GM23338 (cell line): ENCODE results near the gene MAP2K5. TPM values are rescaled to one million over a fixed set of nuclear protein-coding genes. Genes with fewer than 3 reads are reported as not detected.

ENCODE experiments used
- ATAC-seq: fragments of 200-7000 bp; cut with Tn5 transposase; 3 replicates; pipeline ENCODE4 v1.9.1; 2020
- DNase-seq: peaks from one replicate; pipeline ENCODE4 v3.0.0-alpha.2; 2015; ENCODE audit warnings: low spot score
- H2AFZ ChIP-seq: fragments of 200-600 bp; sonication (generic); 2 replicates; pipeline ENCODE4 v1.8.0; 2016; ENCODE audit warnings: antibody characterized with exemption, mild to moderate bottlenecking, moderate library complexity
- H3F3A ChIP-seq: fragments of 200-600 bp; sonication (generic); replicated peaks from 2 replicates; pipeline ENCODE4 v1.8.0; 2017; ENCODE audit warnings: antibody characterized with exemption, mixed run types, low read depth
- H3K27ac ChIP-seq: fragments of 200-600 bp; sonication (generic); 2 replicates; pipeline ENCODE4 v1.6.1; 2016; ENCODE audit warnings: low read depth
- H3K27me3 ChIP-seq: fragments of 200-600 bp; sonication (generic); 2 replicates; pipeline ENCODE4 v1.8.0; 2016; ENCODE audit warnings: mild to moderate bottlenecking, mixed run types, moderate library complexity; ENCODE audit not compliant: insufficient read depth
- H3K36me3 ChIP-seq: fragments of 200-600 bp; sonication (generic); 2 replicates; pipeline ENCODE4 v1.8.0; 2016; ENCODE audit warnings: mild to moderate bottlenecking; ENCODE audit not compliant: insufficient read depth
- H3K4me1 ChIP-seq: fragments of 200-600 bp; sonication (generic); 2 replicates; pipeline ENCODE4 v1.8.0; 2016; ENCODE audit warnings: mild to moderate bottlenecking, moderate library complexity; ENCODE audit not compliant: insufficient read depth
- H3K4me2 ChIP-seq: fragments of 200-600 bp; sonication (generic); 2 replicates; pipeline ENCODE4 v1.7.1; 2017; ENCODE audit warnings: mixed run types
- H3K4me3 ChIP-seq: fragments of 200-600 bp; sonication (generic); 2 replicates; pipeline ENCODE4 v1.6.1; 2016; ENCODE audit warnings: mixed run types
- H3K79me2 ChIP-seq: fragments of 200-600 bp; sonication (generic); replicated peaks from 2 replicates; pipeline ENCODE4 v1.8.0; 2017; ENCODE audit warnings: mild to moderate bottlenecking; ENCODE audit not compliant: insufficient read depth
- H3K9me2 ChIP-seq: fragments of 200-600 bp; sonication (generic); 2 replicates; pipeline ENCODE4 v1.8.0; 2017; ENCODE audit not compliant: insufficient read depth
- H4K20me1 ChIP-seq: fragments of 200-600 bp; sonication (generic); replicated peaks from 2 replicates; pipeline ENCODE4 v1.8.0; 2017; ENCODE audit warnings: mild to moderate bottlenecking; ENCODE audit not compliant: insufficient read depth
- H3K27ac Mint-ChIP-seq: 2 replicates; pipeline ENCODE4 v1.8.0; 2020; ENCODE audit warnings: inconsistent platforms, mild to moderate bottlenecking, moderate library complexity, mixed read lengths
- H3K27me3 Mint-ChIP-seq: 3 replicates; pipeline ENCODE4 v1.8.0; 2022; ENCODE audit warnings: low read depth, mild to moderate bottlenecking, moderate library complexity, mixed read lengths, inconsistent platforms; ENCODE audit not compliant: insufficient read depth, poor library complexity
- H3K36me3 Mint-ChIP-seq: 3 replicates; pipeline ENCODE4 v1.8.0; 2021; ENCODE audit warnings: low read depth, mild to moderate bottlenecking, inconsistent platforms, moderate library complexity, mixed read lengths
- H3K4me1 Mint-ChIP-seq: 3 replicates; pipeline ENCODE4 v1.8.0; 2020; ENCODE audit warnings: mild to moderate bottlenecking, inconsistent platforms, mixed read lengths
- H3K4me3 Mint-ChIP-seq: 3 replicates; pipeline ENCODE4 v1.8.0; 2021; ENCODE audit warnings: moderate library complexity, mild to moderate bottlenecking, inconsistent platforms, mixed read lengths
- H3K9me3 Mint-ChIP-seq: 3 replicates; pipeline ENCODE4 v1.8.0; 2020; ENCODE audit warnings: moderate library complexity, mild to moderate bottlenecking, inconsistent platforms, mixed read lengths
- CREB1 ChIP-seq: fragments of 250-450 bp; sonication (Bioruptor Pico); IDR thresholded peaks from 2 replicates; pipeline ENCODE4 v1.5.0; 2020; ENCODE audit warnings: low read depth, mild to moderate bottlenecking, moderate library complexity
- CTCF ChIP-seq, 2 experiments: fragments of 200-600 bp in 1 of 2; sonication (generic) in 1 of 2; conservative IDR thresholded peaks; 2 replicates each; pipeline versions ENCODE4 v1.5.1 to v1.6.1; 2016 to 2017; ENCODE audit warnings: antibody characterized with exemption in 2 of 2, low read depth in 2 of 2, mild to moderate bottlenecking in 2 of 2, moderate library complexity in 1 of 2
- ETS1 ChIP-seq: IDR thresholded peaks from 2 replicates; pipeline ENCODE4 v1.6.1; 2016; ENCODE audit warnings: antibody characterized with exemption
- EZH2 ChIP-seq: fragments of 200-600 bp; sonication (generic); IDR thresholded peaks from one replicate; pipeline ENCODE4 v1.8.0; 2017; ENCODE audit warnings: antibody characterized with exemption, mild to moderate bottlenecking, low read depth; ENCODE audit not compliant: unreplicated experiment
- EZH2phosphoT487 ChIP-seq: fragments of 200-600 bp; sonication (generic); IDR thresholded peaks from one replicate; pipeline ENCODE4 v1.8.1; 2018; ENCODE audit warnings: antibody characterized with exemption; ENCODE audit not compliant: unreplicated experiment
- JUNB ChIP-seq: IDR thresholded peaks from one replicate; pipeline ENCODE4 v1.6.1; 2016; ENCODE audit warnings: antibody characterized with exemption; ENCODE audit not compliant: unreplicated experiment
- NANOG ChIP-seq: IDR thresholded peaks from 2 replicates; pipeline ENCODE4 v1.6.1; 2016; ENCODE audit warnings: antibody characterized with exemption, borderline replicate concordance
- POLR2AphosphoS5 ChIP-seq: IDR thresholded peaks from 2 replicates; pipeline ENCODE4 v1.6.1; 2016; ENCODE audit warnings: antibody characterized with exemption, low read depth
- ZNF114 ChIP-seq: fragments of 250-450 bp; sonication (Bioruptor Pico); IDR thresholded peaks from 2 replicates; pipeline ENCODE4 v1.5.0; 2020; ENCODE audit warnings: mild to moderate bottlenecking, moderate library complexity
- ZNF331 ChIP-seq: fragments of 250-450 bp; sonication (Bioruptor Pico); IDR thresholded peaks from 2 replicates; pipeline ENCODE4 v1.5.0; 2020; ENCODE audit warnings: low read depth, mild to moderate bottlenecking, moderate library complexity
- ZNF462 ChIP-seq: fragments of 250-450 bp; sonication (Bioruptor Pico); IDR thresholded peaks from 2 replicates; pipeline ENCODE4 v1.5.0; 2020; ENCODE audit warnings: mild to moderate bottlenecking, moderate library complexity
- polyA plus RNA-seq: library from polyadenylated mRNA; unstranded; fragments of >200 nt; fragmentation: Nextera tagmentation; extraction: Ambion mirVana; gene quantifications from 2 replicates; pipeline ENCODE4 v1.2.1, GENCODE V29; 2016
- total RNA-seq: library from RNA; depleted of rRNA; stranded (reverse); fragments of >200 nt; shearing (Covaris generic); gene quantifications from 2 replicates; pipeline ENCODE4 v1.2.3, GENCODE V29; 2014

The MAP2K5 gene
- total and polyA plus RNA-seq, 2 experiments from 2014 or later, result 6.5 to 13.6 TPM

GRCh38 chr15:67807836-67808235 lies 265.3 kb downstream of the MAP2K5 start:
- Histone ChIP-seq H2AFZ (no peak overlapping the region), H3K4me2 (no peak overlapping the region), H3K9me2 (no peaks in the 10 kb centered on the region), H3K4me3 (no peak overlapping the region), H3K4me1 (peaks cover 14% of the 10 kb centered on the region), H3K79me2 (no peaks in the 10 kb centered on the region), H3K27ac (no peak overlapping the region), H4K20me1 (no peaks in the 10 kb centered on the region), H3F3A (no peaks in the 10 kb centered on the region), H3K36me3 (no peaks in the 10 kb centered on the region), H3K27me3 (no peaks in the 10 kb centered on the region)
- Mint-ChIP-seq H3K4me3 (no peak overlapping the region), H3K4me1 (peaks cover 40% of the 10 kb centered on the region), H3K9me3 (no peaks in the 10 kb centered on the region), H3K36me3 (no peaks in the 10 kb centered on the region; the same call in 2 of the 3 replicates), H3K27me3 (peaks cover 18% of the 10 kb centered on the region), H3K27ac (no peak overlapping the region)
- TF ChIP-seq JUNB (no peak), EZH2 (no peak), CREB1 (CRISPR knock-in tag) (no peak), EZH2phosphoT487 (no peak), ZNF114 (no peak), ETS1 (no peak), ZNF462 (CRISPR knock-in tag) (no peak), POLR2AphosphoS5 (no peak), CTCF (conservative IDR thresholded peaks at IDR 0.05; ENCODE audit: low read depth in 2 of 2) (no peak), ZNF331 (no peak), NANOG (no peak)
- no peak for DNase-seq
- no peak for ATAC-seq
